Measurements from ENCODE around the gene GRAPL.
"Not testable (repeated sequence)": the region's sequence is repeated elsewhere in the genome, so short reads cannot be mapped to it uniquely, and the experiment has no call there.

The GRAPL gene

DNA sequence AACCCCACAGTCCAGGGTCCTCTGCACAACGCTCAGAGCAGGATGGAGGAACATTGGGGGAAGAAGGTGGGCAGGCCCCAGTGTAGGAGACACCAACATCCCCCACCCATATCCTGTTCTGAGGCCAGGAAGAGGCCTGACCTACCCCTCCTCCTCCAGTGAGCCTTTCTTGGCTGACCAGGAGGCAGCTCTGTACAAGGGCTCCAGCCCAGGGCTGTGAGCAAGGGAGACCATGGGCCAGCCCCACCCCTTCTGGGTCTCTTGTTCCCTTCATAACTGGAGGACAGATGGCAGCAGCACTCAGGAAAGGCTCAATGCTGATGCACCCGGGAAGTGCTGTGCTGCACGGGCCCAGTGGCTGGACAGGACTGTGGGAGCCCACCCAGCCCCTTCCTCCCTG lies 47.0 kb downstream of the GRAPL start:
- H3K9ac ChIP-seq (ENCODE audit: low read length); H3K36me3 ChIP-seq (ENCODE audit: control insufficient read depth, insufficient read depth, low read length); H3K9me3 ChIP-seq (ENCODE audit: control insufficient read depth, insufficient read depth, low read depth, low read length); H3K4me3 ChIP-seq (ENCODE audit: low read depth, low read length); H3K27ac ChIP-seq (ENCODE audit: low read depth, low read length); H3K27me3 ChIP-seq (ENCODE audit: control insufficient read depth, insufficient read depth, low read length); H3K4me1 ChIP-seq (ENCODE audit: control insufficient read depth, insufficient read depth, low read length): not testable (repeated sequence)

DNA sequence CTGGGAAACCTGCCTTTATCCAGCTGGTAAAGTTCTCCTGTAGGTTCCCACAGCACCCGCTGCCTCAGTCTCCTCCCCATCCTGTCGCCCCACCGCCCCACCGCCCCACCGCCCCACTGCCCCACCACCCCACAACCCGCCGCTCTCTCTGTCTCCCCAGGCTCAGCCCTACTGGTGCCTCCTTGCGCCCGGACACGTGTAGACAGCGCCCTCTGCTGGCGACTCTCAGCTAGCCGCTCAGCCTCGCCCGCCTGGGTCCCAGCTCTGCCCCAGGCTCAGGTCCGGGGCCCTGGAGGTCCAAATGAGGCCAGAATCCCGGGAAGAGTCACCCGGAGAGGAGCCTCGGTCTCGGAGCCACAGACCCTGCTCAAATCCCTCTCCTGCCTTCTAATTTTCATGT lies 48.0 kb downstream of the GRAPL start:
- not testable (repeated sequence) for H3K27ac ChIP-seq (ENCODE audit: low read depth, low read length); H3K9me3 ChIP-seq (ENCODE audit: control insufficient read depth, insufficient read depth, low read depth, low read length); H3K4me3 ChIP-seq (ENCODE audit: low read depth, low read length); H3K36me3 ChIP-seq (ENCODE audit: control insufficient read depth, insufficient read depth, low read length); H3K9ac ChIP-seq (ENCODE audit: low read length); H3K27me3 ChIP-seq (ENCODE audit: control insufficient read depth, insufficient read depth, low read length); H3K4me1 ChIP-seq (ENCODE audit: control insufficient read depth, insufficient read depth, low read length)

DNA sequence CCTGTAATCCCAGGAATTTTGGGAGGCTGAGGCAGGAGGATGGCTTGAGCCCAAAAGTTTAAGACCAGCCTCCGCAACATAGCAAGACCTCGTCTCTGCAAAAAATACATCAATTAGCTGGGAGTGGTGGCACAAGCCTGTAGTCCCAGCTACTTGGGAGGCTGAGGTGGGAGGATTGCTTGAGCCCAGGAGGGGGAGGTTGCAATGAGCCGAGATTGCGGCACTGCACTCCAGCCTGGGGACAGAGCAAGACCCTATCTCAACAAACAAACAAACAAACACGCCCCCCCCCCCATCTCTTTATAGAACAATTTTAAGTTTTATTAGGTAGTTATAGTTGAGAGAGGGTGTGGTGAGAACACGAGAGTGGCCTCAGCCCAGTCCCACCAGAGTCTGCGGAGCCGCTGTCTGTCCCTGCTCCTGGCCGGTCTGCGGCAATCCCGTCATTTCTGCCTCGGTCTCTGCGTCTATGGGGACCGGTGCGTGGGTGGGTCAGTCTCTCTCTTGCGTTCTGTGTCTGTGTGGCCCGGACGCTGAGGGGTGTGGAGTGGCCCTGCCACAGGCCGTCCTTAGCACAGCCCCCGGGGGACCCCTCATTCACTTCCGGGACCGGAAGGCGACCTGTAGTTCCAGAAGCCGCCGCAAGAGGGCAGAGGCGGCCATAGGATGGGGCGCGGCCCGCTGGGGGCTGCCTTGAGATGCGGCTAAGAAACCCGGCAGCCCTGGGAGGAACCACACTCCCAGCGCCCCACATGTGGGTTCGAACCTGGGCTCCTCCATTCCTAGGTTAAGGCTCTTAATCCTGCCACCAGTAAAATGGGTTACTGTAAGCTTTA lies 53.9 kb downstream of the GRAPL start:
- not testable (repeated sequence) for H3K9me3 ChIP-seq (ENCODE audit: control insufficient read depth, insufficient read depth, low read depth, low read length); H3K4me1 ChIP-seq (ENCODE audit: control insufficient read depth, insufficient read depth, low read length); H3K9ac ChIP-seq (ENCODE audit: low read length); H3K36me3 ChIP-seq (ENCODE audit: control insufficient read depth, insufficient read depth, low read length); H3K4me3 ChIP-seq (ENCODE audit: low read depth, low read length); H3K27me3 ChIP-seq (ENCODE audit: control insufficient read depth, insufficient read depth, low read length); H3K27ac ChIP-seq (ENCODE audit: low read depth, low read length)

DNA sequence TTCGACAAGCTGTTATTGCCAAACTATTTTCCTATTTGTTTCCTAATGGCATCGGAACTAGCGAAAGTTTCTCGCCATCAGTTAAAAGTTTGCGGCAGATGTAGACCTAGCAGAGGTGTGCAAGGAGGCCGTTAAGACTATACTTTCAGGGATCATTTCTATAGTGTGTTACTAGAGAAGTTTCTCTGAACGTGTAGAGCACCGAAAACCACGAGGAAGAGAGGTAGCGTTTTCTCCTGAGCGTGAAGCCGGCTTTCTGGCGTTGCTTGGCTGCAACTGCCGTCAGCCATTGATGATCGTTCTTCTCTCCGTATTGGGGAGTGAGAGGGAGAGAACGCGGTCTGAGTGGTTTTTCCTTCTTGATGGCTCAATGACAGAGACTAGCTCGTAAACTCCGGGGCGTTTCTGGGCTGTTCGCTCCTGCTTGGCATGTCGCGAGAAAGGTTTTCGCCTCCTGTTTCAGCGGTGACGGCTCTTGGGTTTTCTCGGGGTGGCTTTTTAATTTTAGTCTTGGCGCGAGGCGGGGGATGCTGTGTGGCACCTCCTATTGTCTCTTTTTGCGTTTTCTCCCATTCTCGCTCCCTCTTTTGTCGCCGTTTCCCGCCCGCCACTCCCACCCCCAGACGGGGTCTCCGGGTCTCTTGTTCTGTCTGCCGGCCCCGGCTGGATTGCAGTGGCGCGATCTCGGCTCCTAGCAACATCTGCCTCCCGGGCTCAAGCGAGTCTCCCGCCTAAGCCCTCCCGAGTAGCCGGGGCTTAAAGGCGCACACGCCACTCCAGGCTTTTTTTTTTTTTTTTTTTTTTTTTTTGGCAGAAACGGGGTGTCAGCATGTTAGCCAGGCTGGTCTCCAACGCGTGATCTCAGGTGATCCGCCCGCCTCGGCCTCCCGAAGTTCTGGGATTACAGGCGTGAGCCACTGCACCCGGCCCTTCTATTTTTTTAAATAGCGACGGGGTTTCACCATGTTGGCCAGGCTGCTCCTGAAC lies 60.8 kb downstream of the GRAPL start:
- H3K4me3 ChIP-seq (ENCODE audit: low read depth, low read length); H3K4me1 ChIP-seq (ENCODE audit: control insufficient read depth, insufficient read depth, low read length); H3K27me3 ChIP-seq (ENCODE audit: control insufficient read depth, insufficient read depth, low read length); H3K9me3 ChIP-seq (ENCODE audit: control insufficient read depth, insufficient read depth, low read depth, low read length); H3K36me3 ChIP-seq (ENCODE audit: control insufficient read depth, insufficient read depth, low read length); H3K27ac ChIP-seq (ENCODE audit: low read depth, low read length); H3K9ac ChIP-seq (ENCODE audit: low read length): not testable (repeated sequence)

DNA sequence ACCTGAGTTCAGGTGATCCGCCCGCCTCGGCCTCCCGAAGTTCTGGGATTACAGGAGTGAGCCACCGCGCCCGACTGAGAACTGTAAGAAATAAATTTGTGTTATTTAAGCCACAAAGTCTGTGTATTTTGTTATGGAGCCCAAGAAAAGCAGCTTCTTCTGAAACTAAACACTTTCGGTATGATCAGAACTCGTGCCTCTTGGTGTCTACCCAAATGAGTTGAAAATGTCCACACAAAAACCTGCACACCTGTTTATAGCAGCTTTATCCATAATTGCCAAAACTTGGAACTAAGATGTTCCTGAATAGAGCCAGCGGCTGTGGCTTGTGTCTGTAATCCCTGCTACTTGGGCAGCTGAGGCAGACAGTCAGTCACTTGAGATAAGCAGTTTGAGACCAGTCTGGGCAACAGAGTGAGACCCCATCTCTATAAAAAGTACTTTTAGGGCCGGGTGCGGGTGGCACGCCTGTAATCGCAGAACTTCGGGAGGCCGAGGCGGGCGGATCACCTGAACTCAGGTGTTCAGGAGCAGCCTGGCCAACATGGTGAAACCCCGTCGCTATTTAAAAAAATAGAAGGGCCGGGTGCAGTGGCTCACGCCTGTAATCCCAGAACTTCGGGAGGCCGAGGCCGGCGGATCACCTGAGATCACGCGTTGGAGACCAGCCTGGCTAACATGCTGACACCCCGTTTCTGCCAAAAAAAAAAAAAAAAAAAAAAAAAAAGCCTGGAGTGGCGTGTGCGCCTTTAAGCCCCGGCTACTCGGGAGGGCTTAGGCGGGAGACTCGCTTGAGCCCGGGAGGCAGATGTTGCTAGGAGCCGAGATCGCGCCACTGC lies 61.7 kb downstream of the GRAPL start:
- H3K9ac ChIP-seq (ENCODE audit: low read length); H3K27ac ChIP-seq (ENCODE audit: low read depth, low read length); H3K36me3 ChIP-seq (ENCODE audit: control insufficient read depth, insufficient read depth, low read length); H3K4me3 ChIP-seq (ENCODE audit: low read depth, low read length); H3K4me1 ChIP-seq (ENCODE audit: control insufficient read depth, insufficient read depth, low read length); H3K27me3 ChIP-seq (ENCODE audit: control insufficient read depth, insufficient read depth, low read length); H3K9me3 ChIP-seq (ENCODE audit: control insufficient read depth, insufficient read depth, low read depth, low read length): not testable (repeated sequence)

DNA sequence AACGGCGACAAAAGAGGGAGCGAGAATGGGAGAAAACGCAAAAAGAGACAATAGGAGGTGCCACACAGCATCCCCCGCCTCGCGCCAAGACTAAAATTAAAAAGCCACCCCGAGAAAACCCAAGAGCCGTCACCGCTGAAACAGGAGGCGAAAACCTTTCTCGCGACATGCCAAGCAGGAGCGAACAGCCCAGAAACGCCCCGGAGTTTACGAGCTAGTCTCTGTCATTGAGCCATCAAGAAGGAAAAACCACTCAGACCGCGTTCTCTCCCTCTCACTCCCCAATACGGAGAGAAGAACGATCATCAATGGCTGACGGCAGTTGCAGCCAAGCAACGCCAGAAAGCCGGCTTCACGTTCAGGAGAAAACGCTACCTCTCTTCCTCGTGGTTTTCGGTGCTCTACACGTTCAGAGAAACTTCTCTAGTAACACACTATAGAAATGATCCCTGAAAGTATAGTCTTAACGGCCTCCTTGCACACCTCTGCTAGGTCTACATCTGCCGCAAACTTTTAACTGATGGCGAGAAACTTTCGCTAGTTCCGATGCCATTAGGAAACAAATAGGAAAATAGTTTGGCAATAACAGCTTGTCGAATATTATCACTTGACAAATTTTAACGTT lies 62.5 kb downstream of the GRAPL start:
- not testable (repeated sequence) for H3K4me3 ChIP-seq (ENCODE audit: low read depth, low read length)

DNA sequence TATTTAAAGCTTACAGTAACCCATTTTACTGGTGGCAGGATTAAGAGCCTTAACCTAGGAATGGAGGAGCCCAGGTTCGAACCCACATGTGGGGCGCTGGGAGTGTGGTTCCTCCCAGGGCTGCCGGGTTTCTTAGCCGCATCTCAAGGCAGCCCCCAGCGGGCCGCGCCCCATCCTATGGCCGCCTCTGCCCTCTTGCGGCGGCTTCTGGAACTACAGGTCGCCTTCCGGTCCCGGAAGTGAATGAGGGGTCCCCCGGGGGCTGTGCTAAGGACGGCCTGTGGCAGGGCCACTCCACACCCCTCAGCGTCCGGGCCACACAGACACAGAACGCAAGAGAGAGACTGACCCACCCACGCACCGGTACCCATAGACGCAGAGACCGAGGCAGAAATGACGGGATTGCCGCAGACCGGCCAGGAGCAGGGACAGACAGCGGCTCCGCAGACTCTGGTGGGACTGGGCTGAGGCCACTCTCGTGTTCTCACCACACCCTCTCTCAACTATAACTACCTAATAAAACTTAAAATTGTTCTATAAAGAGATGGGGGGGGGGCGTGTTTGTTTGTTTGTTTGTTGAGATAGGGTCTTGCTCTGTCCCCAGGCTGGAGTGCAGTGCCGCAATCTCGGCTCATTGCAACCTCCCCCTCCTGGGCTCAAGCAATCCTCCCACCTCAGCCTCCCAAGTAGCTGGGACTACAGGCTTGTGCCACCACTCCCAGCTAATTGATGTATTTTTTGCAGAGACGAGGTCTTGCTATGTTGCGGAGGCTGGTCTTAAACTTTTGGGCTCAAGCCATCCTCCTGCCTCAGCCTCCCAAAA lies 69.2 kb downstream of the GRAPL start:
- H3K27ac ChIP-seq (ENCODE audit: low read depth, low read length); H3K4me3 ChIP-seq (ENCODE audit: low read depth, low read length); H3K27me3 ChIP-seq (ENCODE audit: control insufficient read depth, insufficient read depth, low read length); H3K4me1 ChIP-seq (ENCODE audit: control insufficient read depth, insufficient read depth, low read length); H3K9ac ChIP-seq (ENCODE audit: low read length); H3K36me3 ChIP-seq (ENCODE audit: control insufficient read depth, insufficient read depth, low read length); H3K9me3 ChIP-seq (ENCODE audit: control insufficient read depth, insufficient read depth, low read depth, low read length): not testable (repeated sequence)

More for the DNA sequence above, 62.5 kb downstream of the GRAPL start:
- H3K4me1 ChIP-seq (ENCODE audit: control insufficient read depth, insufficient read depth, low read length); H3K9ac ChIP-seq (ENCODE audit: low read length); H3K27me3 ChIP-seq (ENCODE audit: control insufficient read depth, insufficient read depth, low read length); H3K27ac ChIP-seq (ENCODE audit: low read depth, low read length); H3K9me3 ChIP-seq (ENCODE audit: control insufficient read depth, insufficient read depth, low read depth, low read length); H3K36me3 ChIP-seq (ENCODE audit: control insufficient read depth, insufficient read depth, low read length): not testable (repeated sequence)

DNA sequence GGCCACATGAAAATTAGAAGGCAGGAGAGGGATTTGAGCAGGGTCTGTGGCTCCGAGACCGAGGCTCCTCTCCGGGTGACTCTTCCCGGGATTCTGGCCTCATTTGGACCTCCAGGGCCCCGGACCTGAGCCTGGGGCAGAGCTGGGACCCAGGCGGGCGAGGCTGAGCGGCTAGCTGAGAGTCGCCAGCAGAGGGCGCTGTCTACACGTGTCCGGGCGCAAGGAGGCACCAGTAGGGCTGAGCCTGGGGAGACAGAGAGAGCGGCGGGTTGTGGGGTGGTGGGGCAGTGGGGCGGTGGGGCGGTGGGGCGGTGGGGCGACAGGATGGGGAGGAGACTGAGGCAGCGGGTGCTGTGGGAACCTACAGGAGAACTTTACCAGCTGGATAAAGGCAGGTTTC lies 75.1 kb downstream of the GRAPL start:
- H3K27me3 ChIP-seq (ENCODE audit: control insufficient read depth, insufficient read depth, low read length); H3K27ac ChIP-seq (ENCODE audit: low read depth, low read length); H3K4me3 ChIP-seq (ENCODE audit: low read depth, low read length); H3K4me1 ChIP-seq (ENCODE audit: control insufficient read depth, insufficient read depth, low read length); H3K9me3 ChIP-seq (ENCODE audit: control insufficient read depth, insufficient read depth, low read depth, low read length); H3K36me3 ChIP-seq (ENCODE audit: control insufficient read depth, insufficient read depth, low read length); H3K9ac ChIP-seq (ENCODE audit: low read length): not testable (repeated sequence)

DNA sequence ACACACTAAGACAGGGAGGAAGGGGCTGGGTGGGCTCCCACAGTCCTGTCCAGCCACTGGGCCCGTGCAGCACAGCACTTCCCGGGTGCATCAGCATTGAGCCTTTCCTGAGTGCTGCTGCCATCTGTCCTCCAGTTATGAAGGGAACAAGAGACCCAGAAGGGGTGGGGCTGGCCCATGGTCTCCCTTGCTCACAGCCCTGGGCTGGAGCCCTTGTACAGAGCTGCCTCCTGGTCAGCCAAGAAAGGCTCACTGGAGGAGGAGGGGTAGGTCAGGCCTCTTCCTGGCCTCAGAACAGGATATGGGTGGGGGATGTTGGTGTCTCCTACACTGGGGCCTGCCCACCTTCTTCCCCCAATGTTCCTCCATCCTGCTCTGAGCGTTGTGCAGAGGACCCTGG lies 76.0 kb downstream of the GRAPL start:
- not testable (repeated sequence) for H3K27ac ChIP-seq (ENCODE audit: low read depth, low read length); H3K4me3 ChIP-seq (ENCODE audit: low read depth, low read length); H3K36me3 ChIP-seq (ENCODE audit: control insufficient read depth, insufficient read depth, low read length); H3K27me3 ChIP-seq (ENCODE audit: control insufficient read depth, insufficient read depth, low read length); H3K4me1 ChIP-seq (ENCODE audit: control insufficient read depth, insufficient read depth, low read length); H3K9ac ChIP-seq (ENCODE audit: low read length); H3K9me3 ChIP-seq (ENCODE audit: control insufficient read depth, insufficient read depth, low read depth, low read length)

All from HUES6 (cell line).